Skeletal muscle tissue (tissue), 4 donors: Measurements from ENCODE around the gene DNAJA1. TPM values are rescaled to one million over a fixed set of nuclear protein-coding genes. Genes with fewer than 3 reads are reported as not detected.
"Not testable (repeated sequence)": the region's sequence is repeated elsewhere in the genome, so short reads cannot be mapped to it uniquely, and the experiment has no call there.

ENCODE experiments used
- H3K27ac ChIP-seq: one replicate; pipeline ENCODE4 v1.7.0; 2013; ENCODE audit warnings: mild to moderate bottlenecking, low read depth, low read length, inconsistent platforms
- H3K27me3 ChIP-seq, 3 donors: one replicate each; pipeline ENCODE4 v1.7.0; 2013; ENCODE audit warnings: low read length in 3 of 3; ENCODE audit not compliant: control insufficient read depth in 3 of 3, insufficient read depth in 3 of 3
- H3K36me3 ChIP-seq, 3 donors: one replicate each; pipeline ENCODE4 v1.7.0; 2013; ENCODE audit warnings: low read length in 3 of 3; ENCODE audit not compliant: control insufficient read depth in 3 of 3, insufficient read depth in 3 of 3
- H3K4me1 ChIP-seq, 3 donors: one replicate each; pipeline ENCODE4 v1.7.0; 2013; ENCODE audit warnings: low read length in 3 of 3, mild to moderate bottlenecking in 3 of 3; ENCODE audit not compliant: control insufficient read depth in 3 of 3, insufficient read depth in 3 of 3
- H3K4me3 ChIP-seq, 3 donors: one replicate each; pipeline ENCODE4 v1.7.0; 2013; ENCODE audit warnings: low read length in 3 of 3
- H3K9ac ChIP-seq, 3 donors: one replicate each; pipeline ENCODE4 v1.7.0; 2013; ENCODE audit warnings: low read length in 3 of 3, mild to moderate bottlenecking in 3 of 3, moderate library complexity in 2 of 3, low read depth in 1 of 3
- H3K9me3 ChIP-seq, 3 donors: one replicate each; pipeline ENCODE4 v1.7.0; 2013; ENCODE audit warnings: low read length in 3 of 3; ENCODE audit not compliant: control insufficient read depth in 3 of 3
- total RNA-seq: library from RNA; depleted of rRNA; stranded (reverse); fragments of >200 nt; gene quantifications from one replicate; pipeline ENCODE4 v1.2.3, GENCODE V29; 2014
- donor health status: Osteomylitis.

Gene DNAJA1
- total RNA-seq, 1 donor from 2014 or later: 54.3 TPM

DNA sequence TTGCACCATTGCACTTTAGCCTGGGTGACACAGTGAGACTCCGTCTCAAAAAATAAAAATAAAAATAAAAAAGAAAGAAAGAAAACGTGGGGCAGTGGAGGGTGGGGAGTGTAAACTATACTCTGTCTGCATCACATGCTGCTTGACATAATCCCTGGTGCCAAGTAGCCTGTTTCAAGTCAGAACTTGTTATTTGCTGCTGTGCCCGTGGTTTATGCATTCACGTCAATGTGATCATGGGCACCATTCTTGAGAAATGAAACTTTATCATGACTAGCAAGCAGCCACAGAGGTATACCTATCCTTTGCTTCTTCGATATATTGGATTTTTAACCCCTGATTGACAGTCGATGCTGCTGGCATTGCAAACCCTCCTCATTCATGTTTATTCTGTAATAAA, 55.5 kb downstream of the DNAJA1 start:
- H3K27me3 ChIP-seq: no peaks in the 10 kb centered on the region
- no peak overlapping the region for H3K4me3 ChIP-seq
- peak overlapping the region in 1 of 3 donors; percentile 8 for H3K9ac ChIP-seq
- no peaks in the 10 kb centered on the region for H3K9me3 ChIP-seq
- peaks cover 0 to 2% (median 0%) of the 10 kb centered on the region in 3 donors for H3K36me3 ChIP-seq
- H3K4me1 ChIP-seq: peaks cover 20 to 24% (median 20%) of the 10 kb centered on the region in 3 donors
- H3K27ac ChIP-seq: peak overlapping the region; percentile 42

DNA sequence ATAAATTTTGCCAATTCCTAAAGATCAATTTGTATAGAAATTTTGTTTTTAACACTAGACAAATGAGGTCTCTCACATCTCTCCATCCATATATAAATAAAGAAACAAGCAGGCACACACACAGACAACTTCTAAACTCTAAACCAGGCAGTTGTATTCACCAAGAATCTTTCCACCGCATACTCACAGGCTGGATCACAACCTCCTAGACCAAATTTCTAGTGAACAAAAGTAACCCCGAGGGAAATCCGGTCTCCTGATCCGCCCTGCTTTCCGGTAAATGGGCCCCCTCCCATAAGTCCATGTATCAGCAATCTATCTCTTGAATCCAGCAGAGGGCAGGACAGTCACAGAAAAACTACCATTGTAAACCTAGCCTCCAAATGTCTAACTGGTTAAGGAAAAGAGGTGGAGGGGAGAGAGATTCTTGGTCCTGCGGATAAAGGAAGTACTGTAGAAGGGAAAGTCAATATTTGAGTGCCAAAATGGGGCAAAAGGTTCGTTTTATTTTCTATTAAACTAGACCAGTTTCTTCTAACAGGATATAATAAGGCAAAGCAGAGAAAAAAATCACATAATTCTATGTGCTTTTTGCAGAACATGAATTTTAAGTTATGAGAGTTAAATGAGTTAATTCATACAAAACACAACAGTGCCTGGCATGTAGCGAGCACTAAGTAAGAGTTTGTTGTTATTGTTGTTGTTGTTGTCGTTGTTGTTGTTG, 56.2 kb downstream of the DNAJA1 start:
- Histone ChIP-seq H3K9ac (peak overlapping the region; percentile 2 to 28 (median 8)), H3K36me3 (peaks cover 0 to under 1% (median 0%) of the 10 kb centered on the region in 3 donors), H3K27ac (peak overlapping the region; percentile 42), H3K27me3 (no peaks in the 10 kb centered on the region), H3K9me3 (no peaks in the 10 kb centered on the region), H3K4me3 (no peak overlapping the region), H3K4me1 (peaks cover 13 to 17% (median 15%) of the 10 kb centered on the region in 3 donors)

DNA sequence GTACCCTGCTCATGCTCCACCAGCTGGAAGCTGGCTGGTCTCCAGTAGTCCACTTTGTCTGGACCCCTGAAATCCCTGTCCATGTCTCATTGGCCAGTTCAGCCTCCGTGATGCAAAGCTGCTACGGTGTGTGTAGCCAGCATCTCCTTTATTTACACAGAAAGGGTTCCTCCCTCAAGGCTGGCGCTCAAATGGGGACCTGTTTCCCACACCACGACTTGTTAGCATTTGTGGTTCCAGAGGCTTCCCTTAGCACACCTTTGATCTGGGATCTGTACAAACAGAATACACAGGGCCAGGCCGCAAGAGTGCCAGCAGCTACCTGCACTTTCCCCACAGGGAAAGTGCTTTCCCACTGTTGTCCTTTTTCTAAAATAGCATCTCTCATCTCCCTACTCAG, 57.1 kb downstream of the DNAJA1 start:
- H3K9ac ChIP-seq: peak overlapping the region in 1 of 3 donors; percentile 33
- no peaks in the 10 kb centered on the region for H3K27me3 ChIP-seq
- no peaks in the 10 kb centered on the region for H3K9me3 ChIP-seq
- H3K27ac ChIP-seq: no peak overlapping the region
- no peaks in the 10 kb centered on the region for H3K36me3 ChIP-seq
- no peak overlapping the region for H3K4me3 ChIP-seq
- peaks cover 11 to 17% (median 15%) of the 10 kb centered on the region in 3 donors for H3K4me1 ChIP-seq

DNA sequence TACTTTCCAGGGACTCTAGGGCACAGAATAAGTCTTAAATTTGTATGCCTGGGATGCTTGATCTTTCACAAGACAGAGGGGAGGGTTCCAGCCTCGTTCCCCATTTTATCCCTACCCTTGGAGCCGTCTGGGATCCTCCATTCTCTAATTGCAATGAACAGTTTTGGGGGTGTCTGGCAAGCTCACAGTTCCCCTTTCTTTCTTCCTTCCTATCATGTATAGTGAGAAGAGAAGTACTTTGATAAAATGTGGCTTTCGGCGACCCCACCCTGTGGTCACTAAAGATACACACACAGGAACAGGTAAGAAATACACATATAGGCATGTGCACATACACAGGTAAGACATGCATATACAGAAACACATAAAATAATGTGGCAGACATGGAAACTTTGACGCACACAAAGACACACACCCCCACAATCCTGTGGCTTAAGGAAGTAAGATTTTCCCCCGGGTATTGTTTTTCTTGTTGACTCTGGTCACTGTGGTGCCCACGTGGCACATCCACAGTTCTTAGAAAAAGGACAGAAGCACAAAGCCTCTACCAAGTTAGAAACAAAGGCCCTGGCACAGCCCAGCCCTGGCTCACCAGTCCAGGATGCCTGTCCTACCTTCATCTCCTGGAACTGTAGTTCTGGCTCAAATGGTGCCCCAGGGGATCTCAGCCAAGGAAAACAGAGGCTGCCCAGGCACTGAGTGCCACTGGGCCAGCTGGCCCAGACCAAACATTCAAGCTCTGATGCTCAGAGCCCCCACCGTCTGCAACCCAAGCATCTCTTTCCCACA, 57.7 kb downstream of the DNAJA1 start:
- Histone ChIP-seq H3K9ac (no peak overlapping the region), H3K4me3 (no peak overlapping the region), H3K9me3 (no peaks in the 10 kb centered on the region), H3K27ac (no peak overlapping the region), H3K4me1 (peaks cover 11 to 17% (median 15%) of the 10 kb centered on the region in 3 donors), H3K36me3 (no peaks in the 10 kb centered on the region), H3K27me3 (no peaks in the 10 kb centered on the region)

DNA sequence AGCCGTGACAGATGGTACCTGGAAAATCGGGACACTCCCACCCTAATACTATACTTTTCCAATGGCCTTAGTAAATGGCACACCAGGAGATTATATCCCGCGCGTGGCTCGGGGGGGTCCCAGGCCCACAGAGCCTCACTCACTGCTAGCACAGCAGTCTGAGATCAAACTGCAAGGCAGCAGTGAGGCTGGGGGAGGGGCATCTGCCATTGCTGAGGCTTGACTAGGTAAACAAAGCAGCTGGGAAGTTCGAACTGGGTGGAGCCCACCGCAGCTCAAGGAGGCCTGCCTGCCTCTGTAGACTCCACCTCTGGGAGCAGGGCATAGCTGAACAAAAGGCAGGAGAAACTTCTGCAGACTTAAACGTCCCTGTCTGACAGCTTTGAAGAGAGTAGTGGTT, 60.6 kb downstream of the DNAJA1 start:
- H3K9me3 ChIP-seq, H3K4me3 ChIP-seq, H3K27ac ChIP-seq, H3K9ac ChIP-seq, H3K36me3 ChIP-seq, H3K27me3 ChIP-seq: not testable (repeated sequence)
- peaks cover 10 to 17% (median 13%) of the 10 kb centered on the region in 3 donors for H3K4me1 ChIP-seq

Other genes with a start within 250 kb of the DNAJA1 start
- 0.52 TPM for gene TMEM215, start 241.7 kb upstream of the DNAJA1 start, total RNA-seq
- gene APTX, start 23.6 kb upstream of the DNAJA1 start, total RNA-seq: 15.1 TPM
- 30.3 TPM for gene SMU1, start 51.4 kb downstream of the DNAJA1 start, total RNA-seq
- 14.1 TPM for gene B4GALT1, start 142.1 kb downstream of the DNAJA1 start, total RNA-seq
- not detected for gene SPINK4, start 214.9 kb downstream of the DNAJA1 start, total RNA-seq
- 40.2 TPM for gene BAG1, start 239.4 kb downstream of the DNAJA1 start, total RNA-seq
- 52.7 TPM for gene CHMP5, start 239.8 kb downstream of the DNAJA1 start, total RNA-seq